Keratinocyte (primary cell): ENCODE results near the gene OR5V1. TPM values are rescaled to one million over a fixed set of nuclear protein-coding genes. Genes with fewer than 3 reads are reported as not detected.

Source experiments
- DNase-seq: peaks from one replicate; pipeline ENCODE4 v3.0.0-alpha.2; 2011; ENCODE audit warnings: low read depth, missing footprints, low spot score
- FAIRE-seq: peaks from 2 replicates; lab custom pipeline; 2011; peaks lifted over from hg19 to GRCh38; lab: Jason Lieb, UNC
- H2AFZ ChIP-seq: 2 replicates; pipeline ENCODE4 v1.6.0; 2012; ENCODE audit warnings: low read length, control low read depth, inconsistent platforms; ENCODE audit not compliant: control insufficient read depth
- H3K27ac ChIP-seq: 2 replicates; pipeline ENCODE4 v1.5.1; 2011; ENCODE audit warnings: low read length; ENCODE audit not compliant: control insufficient read depth, insufficient read depth
- H3K27me3 ChIP-seq: 3 replicates; pipeline ENCODE4 v1.6.0; 2011; ENCODE audit warnings: low read length; ENCODE audit not compliant: control insufficient read depth, insufficient read depth; ENCODE audit errors: extremely low read depth
- H3K36me3 ChIP-seq, 2 experiments: 2 replicates in 1 of 2; 3 replicates in 1 of 2; pipeline ENCODE4 v1.5.1; 2011; ENCODE audit warnings: low read length in 2 of 2, mild to moderate bottlenecking in 1 of 2; ENCODE audit not compliant: control insufficient read depth in 2 of 2, insufficient read depth in 2 of 2; ENCODE audit errors: extremely low read depth in 1 of 2
- H3K4me1 ChIP-seq: 3 replicates; pipeline ENCODE4 v1.5.1; 2011; ENCODE audit warnings: low read length; ENCODE audit not compliant: control insufficient read depth, insufficient read depth; ENCODE audit errors: extremely low read depth
- H3K4me2 ChIP-seq: 3 replicates; pipeline ENCODE4 v1.6.0; 2011; ENCODE audit warnings: low read depth, low read length; ENCODE audit not compliant: control insufficient read depth, insufficient read depth; ENCODE audit errors: extremely low read depth
- H3K4me3 ChIP-seq, 3 experiments: fragments of 200-600 bp in 1 of 3; sonication (generic) in 1 of 3; 2 replicates in 2 of 3; 3 replicates in 1 of 3; pipeline ENCODE4 v1.5.1; 2011 to 2016; ENCODE audit warnings: low read length in 3 of 3, mild to moderate bottlenecking in 3 of 3, control low read depth in 2 of 3, inconsistent platforms in 1 of 3, low read depth in 1 of 3, mixed read lengths in 1 of 3, mixed run types in 1 of 3, moderate library complexity in 1 of 3; ENCODE audit not compliant: control insufficient read depth in 2 of 3, insufficient read depth in 2 of 3; ENCODE audit errors: extremely low read depth in 1 of 3
- H3K79me2 ChIP-seq: 2 replicates; pipeline ENCODE4 v1.6.0; 2012; ENCODE audit warnings: low read length; ENCODE audit not compliant: control insufficient read depth, insufficient read depth
- H3K9ac ChIP-seq: 3 replicates; pipeline ENCODE4 v1.6.0; 2011; ENCODE audit warnings: low read length; ENCODE audit not compliant: control insufficient read depth, insufficient read depth; ENCODE audit errors: extremely low read depth
- H3K9me1 ChIP-seq: 3 replicates; pipeline ENCODE4 v1.6.0; 2011; ENCODE audit warnings: low read length; ENCODE audit not compliant: control insufficient read depth, insufficient read depth; ENCODE audit errors: extremely low read depth
- H3K9me3 ChIP-seq: 2 replicates; pipeline ENCODE4 v1.5.1; 2012; ENCODE audit warnings: low read depth, low read length; ENCODE audit not compliant: control insufficient read depth
- H4K20me1 ChIP-seq: 3 replicates; pipeline ENCODE4 v1.6.0; 2011; ENCODE audit warnings: low read length; ENCODE audit not compliant: control insufficient read depth, insufficient read depth; ENCODE audit errors: extremely low read depth
- EZH2 ChIP-seq: IDR thresholded peaks from one replicate; pipeline ENCODE4 v1.6.1; 2012; ENCODE audit warnings: inconsistent platforms, mild to moderate bottlenecking, low read length, moderate library complexity
- dilution Hi-C: fragments of 300-500 bp; cut with MboI; formaldehyde crosslinking; loops from one replicate; pipeline ENCODE4 v1.7.0; 2020; ENCODE audit warnings: low sequenced_read_pairs; ENCODE audit not compliant: extremely low pct_ligation_motif_present
- polyA plus RNA-seq, 5 experiments: library from polyadenylated mRNA; depleted of rRNA in 3 of 5; stranded (reverse) in 3 of 5; stranded (forward) in 1 of 5; unstranded in 1 of 5; fragments of >200 nt; gene quantifications; 1 replicate in 1 of 5; 2 replicates in 3 of 5; 3 replicates in 1 of 5; pipeline versions ENCODE4 v1.2.1 to v1.2.3, GENCODE V29; 2011 to 2012; ENCODE audit warnings: missing spikeins in 2 of 5, low read depth in 1 of 5, low replicate concordance in 1 of 5
- TF ChIP-seq, protein P1 (sequence below), 3 experiments: IDR thresholded peaks in 1 of 3; conservative IDR thresholded peaks in 1 of 3; optimal IDR thresholded peaks in 1 of 3; 2 replicates in 2 of 3; 3 replicates in 1 of 3; pipeline versions ENCODE3 to v1.5.1; 2011; ENCODE audit warnings: low read length in 3 of 3, mild to moderate bottlenecking in 3 of 3, moderate library complexity in 2 of 3, control low read depth in 1 of 3, inconsistent platforms in 1 of 3; ENCODE audit not compliant: insufficient read depth in 2 of 3; ENCODE audit errors: extremely low read depth in 1 of 3

OR5V1 gene
- polyA plus RNA-seq, 1 donor (not counting 4 experiments of a cell fraction or from before 2014, with no cell fraction given), result not detected

DNA sequence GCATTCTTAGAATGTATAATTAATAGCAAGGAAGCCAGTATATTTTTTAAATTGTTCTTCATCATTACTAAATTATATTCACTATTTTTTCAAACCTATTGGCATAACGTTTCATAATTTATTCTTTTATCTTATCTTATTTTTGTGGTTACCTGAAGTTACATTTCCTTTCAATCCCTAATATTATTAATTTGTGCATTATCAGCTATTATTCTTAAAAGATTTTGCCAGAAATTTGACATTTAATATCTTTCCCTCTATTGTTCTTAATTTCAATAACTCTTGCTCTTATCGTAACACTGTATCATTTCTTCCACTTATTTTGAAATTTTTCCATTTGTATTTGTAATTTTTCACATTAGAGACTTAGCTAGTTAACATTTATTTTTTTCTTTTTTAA is 48.7 kb downstream of the OR5V1 start:
- no peaks in the 10 kb centered on the region for H4K20me1 ChIP-seq
- TF ChIP-seq, protein P1, sequence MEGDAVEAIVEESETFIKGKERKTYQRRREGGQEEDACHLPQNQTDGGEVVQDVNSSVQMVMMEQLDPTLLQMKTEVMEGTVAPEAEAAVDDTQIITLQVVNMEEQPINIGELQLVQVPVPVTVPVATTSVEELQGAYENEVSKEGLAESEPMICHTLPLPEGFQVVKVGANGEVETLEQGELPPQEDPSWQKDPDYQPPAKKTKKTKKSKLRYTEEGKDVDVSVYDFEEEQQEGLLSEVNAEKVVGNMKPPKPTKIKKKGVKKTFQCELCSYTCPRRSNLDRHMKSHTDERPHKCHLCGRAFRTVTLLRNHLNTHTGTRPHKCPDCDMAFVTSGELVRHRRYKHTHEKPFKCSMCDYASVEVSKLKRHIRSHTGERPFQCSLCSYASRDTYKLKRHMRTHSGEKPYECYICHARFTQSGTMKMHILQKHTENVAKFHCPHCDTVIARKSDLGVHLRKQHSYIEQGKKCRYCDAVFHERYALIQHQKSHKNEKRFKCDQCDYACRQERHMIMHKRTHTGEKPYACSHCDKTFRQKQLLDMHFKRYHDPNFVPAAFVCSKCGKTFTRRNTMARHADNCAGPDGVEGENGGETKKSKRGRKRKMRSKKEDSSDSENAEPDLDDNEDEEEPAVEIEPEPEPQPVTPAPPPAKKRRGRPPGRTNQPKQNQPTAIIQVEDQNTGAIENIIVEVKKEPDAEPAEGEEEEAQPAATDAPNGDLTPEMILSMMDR (optimal IDR thresholded peaks at IDR 0.05 in 1 of 3, IDR thresholded peaks at IDR 0.05 in 1 of 3, conservative IDR thresholded peaks at IDR 0.05 in 1 of 3; ENCODE audit: extremely low read depth in 1 of 3, insufficient read depth in 2 of 3, low read length in 3 of 3), result no peak
- no peak for TF ChIP-seq EZH2
- no peaks in the 10 kb centered on the region for H3K27me3 ChIP-seq
- H3K9me1 ChIP-seq, result no peaks in the 10 kb centered on the region
- H3K9ac ChIP-seq, result no peak overlapping the region
- DNase-seq, result no peak
- no peak overlapping the region for H3K4me3 ChIP-seq
- dilution Hi-C loops, result no loop called here
- no peaks in the 10 kb centered on the region for H3K36me3 ChIP-seq
- H3K4me2 ChIP-seq, result no peak overlapping the region
- no peak overlapping the region for H2AFZ ChIP-seq
- no peaks in the 10 kb centered on the region for H3K9me3 ChIP-seq
- H3K4me1 ChIP-seq, result no peaks in the 10 kb centered on the region
- H3K79me2 ChIP-seq, result no peaks in the 10 kb centered on the region
- FAIRE-seq, result no peak
- no peak overlapping the region for H3K27ac ChIP-seq

Other genes with a start within 250 kb of the OR5V1 start
- not detected in 3 replicates for gene OR2J2, start 198.0 kb downstream of the OR5V1 start, polyA plus RNA-seq
- gene OR14J1, start 67.2 kb downstream of the OR5V1 start, polyA plus RNA-seq, result not detected in 3 replicates
- not detected in 3 replicates for gene OR12D3, start 6.4 kb upstream of the OR5V1 start, polyA plus RNA-seq
- not detected in 3 replicates for gene OR12D2, start 26.8 kb upstream of the OR5V1 start, polyA plus RNA-seq
- not detected in 3 replicates for gene OR12D1, start 46.1 kb upstream of the OR5V1 start, polyA plus RNA-seq
- gene OR10C1, start 70.4 kb upstream of the OR5V1 start, polyA plus RNA-seq, result not detected in 3 replicates
- gene OR11A1, start 88.2 kb upstream of the OR5V1 start, polyA plus RNA-seq, result not detected in 3 replicates
- not detected in 3 replicates for gene OR2H1, start 88.3 kb upstream of the OR5V1 start, polyA plus RNA-seq
- gene MAS1L, start 119.1 kb upstream of the OR5V1 start, polyA plus RNA-seq, result not detected in 3 replicates
- not detected in 3 replicates for gene UBD, start 190.9 kb upstream of the OR5V1 start, polyA plus RNA-seq
- not detected in 3 replicates for gene OR2H2, start 216.3 kb upstream of the OR5V1 start, polyA plus RNA-seq